Esophagus muscularis mucosa (tissue), 4 donors: ENCODE results near the gene TMCC3. TPM values are rescaled to one million over a fixed set of nuclear protein-coding genes. Genes with fewer than 3 reads are reported as not detected.

Source experiments
- DNase-seq: peaks from one replicate; pipeline ENCODE4 v3.0.0-alpha.2; 2017; ENCODE audit errors: extremely low spot score
- H3K27ac ChIP-seq, 4 donors: fragments of 200-600 bp; sonication (generic); replicated peaks in 1 of 4; 1 replicate in 3 of 4; 2 replicates in 1 of 4; pipeline ENCODE4 v1.5.1; 2016 to 2019; ENCODE audit warnings: mild to moderate bottlenecking in 1 of 4
- H3K27me3 ChIP-seq, 4 donors: fragments of 200-600 bp; sonication (generic); one replicate each; pipeline versions ENCODE4 v1.5.1 to v1.6.0; 2016 to 2019
- H3K36me3 ChIP-seq, 4 donors: fragments of 200-600 bp; sonication (generic); one replicate each; pipeline ENCODE4 v1.5.1; 2016 to 2019
- H3K4me1 ChIP-seq, 4 donors: fragments of 200-600 bp; sonication (generic); one replicate each; pipeline ENCODE4 v1.5.1; 2016 to 2019
- H3K4me3 ChIP-seq, 4 donors: fragments of 200-600 bp; sonication (generic); 1 replicate in 2 of 4; 2 replicates in 2 of 4; pipeline ENCODE4 v1.5.1; 2016 to 2019; ENCODE audit warnings: mild to moderate bottlenecking in 4 of 4, moderate library complexity in 1 of 4
- H3K9me3 ChIP-seq, 4 donors: fragments of 200-600 bp; sonication (generic); 1 replicate in 3 of 4; 2 replicates in 1 of 4; pipeline ENCODE4 v1.5.1; 2016 to 2019
- EP300 ChIP-seq: sonication (generic); formaldehyde crosslinking; IDR thresholded peaks from one replicate; pipeline ENCODE4 v1.6.1; 2017; ENCODE audit warnings: antibody characterized with exemption
- POLR2A ChIP-seq: fragments of 450-650 bp; IDR thresholded peaks from one replicate; pipeline ENCODE4 v1.6.1; 2017; ENCODE audit warnings: antibody characterized with exemption, moderate library complexity, mild to moderate bottlenecking, low read depth
- POLR2AphosphoS5 ChIP-seq, 2 donors: sonication (generic); formaldehyde crosslinking; IDR thresholded peaks; one replicate each; pipeline ENCODE4 v1.6.1; 2017; ENCODE audit warnings: antibody characterized with exemption in 2 of 2
- WGBS: methylation state at CpG from one replicate; pipeline ENCODE4 v1.1.5; 2018; 5-methylcytosine and 5-hydroxymethylcytosine counted together
- intact Hi-C: fragments of 100-400 bp; cut with DNase I; formaldehyde crosslinking; loops from one replicate; pipeline ENCODE4 v1.15.1; 2023
- total RNA-seq, 4 donors: library from RNA; depleted of rRNA; stranded (reverse); fragments of >200 nt; gene quantifications; one replicate each; pipeline versions ENCODE4 v1.1.0 to v1.2.1, GENCODE V29; 2016
- TF ChIP-seq, protein P1 (sequence below), 3 experiments: fragments of 200-600 bp in 2 of 3; fragments of 450-650 bp in 1 of 3; sonication (generic) in 2 of 3; IDR thresholded peaks; one replicate each; pipeline ENCODE4 v1.5.1; 2017 to 2019; ENCODE audit warnings: antibody characterized with exemption in 3 of 3, mild to moderate bottlenecking in 2 of 3, moderate library complexity in 1 of 3

The TMCC3 gene
- total RNA-seq, 4 donors from 2014 or later: 17.0 to 30.5 (median 19.5) TPM

GRCh38 chr12:94571556-94571955, 78.8 kb downstream of the TMCC3 start:
- DNase-seq: no peak

GRCh38 chr12:94570161-94570560, 80.2 kb downstream of the TMCC3 start:
- Histone ChIP-seq H3K27me3 (no peaks in the 10 kb centered on the region), H3K4me3 (no peak overlapping the region), H3K4me1 (peaks cover 0 to 23% (median 0%) of the 10 kb centered on the region in 4 donors), H3K9me3 (no peaks in the 10 kb centered on the region), H3K27ac (no peak overlapping the region), H3K36me3 (peaks cover 4 to 40% (median 18%) of the 10 kb centered on the region in 4 donors)
- DNase-seq: no peak
- TF ChIP-seq, protein P1, sequence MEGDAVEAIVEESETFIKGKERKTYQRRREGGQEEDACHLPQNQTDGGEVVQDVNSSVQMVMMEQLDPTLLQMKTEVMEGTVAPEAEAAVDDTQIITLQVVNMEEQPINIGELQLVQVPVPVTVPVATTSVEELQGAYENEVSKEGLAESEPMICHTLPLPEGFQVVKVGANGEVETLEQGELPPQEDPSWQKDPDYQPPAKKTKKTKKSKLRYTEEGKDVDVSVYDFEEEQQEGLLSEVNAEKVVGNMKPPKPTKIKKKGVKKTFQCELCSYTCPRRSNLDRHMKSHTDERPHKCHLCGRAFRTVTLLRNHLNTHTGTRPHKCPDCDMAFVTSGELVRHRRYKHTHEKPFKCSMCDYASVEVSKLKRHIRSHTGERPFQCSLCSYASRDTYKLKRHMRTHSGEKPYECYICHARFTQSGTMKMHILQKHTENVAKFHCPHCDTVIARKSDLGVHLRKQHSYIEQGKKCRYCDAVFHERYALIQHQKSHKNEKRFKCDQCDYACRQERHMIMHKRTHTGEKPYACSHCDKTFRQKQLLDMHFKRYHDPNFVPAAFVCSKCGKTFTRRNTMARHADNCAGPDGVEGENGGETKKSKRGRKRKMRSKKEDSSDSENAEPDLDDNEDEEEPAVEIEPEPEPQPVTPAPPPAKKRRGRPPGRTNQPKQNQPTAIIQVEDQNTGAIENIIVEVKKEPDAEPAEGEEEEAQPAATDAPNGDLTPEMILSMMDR (IDR thresholded peaks at IDR 0.05): no peak
- no peak for TF ChIP-seq EP300
- TF ChIP-seq POLR2AphosphoS5 (IDR thresholded peaks at IDR 0.05): no peak
- no peak for TF ChIP-seq POLR2A
- intact Hi-C loops: no loop called here
- 87% methylated on average over 7 of the region's 7 CpGs for WGBS

More at GRCh38 chr12:94571556-94571955, 78.8 kb downstream of the TMCC3 start:
- TF ChIP-seq EP300: no peak
- TF ChIP-seq, protein P1 (IDR thresholded peaks at IDR 0.05): no peak
- no peak for TF ChIP-seq POLR2A
- TF ChIP-seq POLR2AphosphoS5 (IDR thresholded peaks at IDR 0.05): no peak
- H3K27me3 ChIP-seq: no peaks in the 10 kb centered on the region
- peaks cover 0 to 23% (median 0%) of the 10 kb centered on the region in 4 donors for H3K4me1 ChIP-seq
- H3K9me3 ChIP-seq: no peaks in the 10 kb centered on the region
- peaks cover 4 to 52% (median 20%) of the 10 kb centered on the region in 4 donors for H3K36me3 ChIP-seq
- 67% methylated on average over 9 of the region's 12 CpGs for WGBS
- H3K27ac ChIP-seq: no peak overlapping the region
- H3K4me3 ChIP-seq: no peak overlapping the region
- intact Hi-C loops: no loop called here

DNA sequence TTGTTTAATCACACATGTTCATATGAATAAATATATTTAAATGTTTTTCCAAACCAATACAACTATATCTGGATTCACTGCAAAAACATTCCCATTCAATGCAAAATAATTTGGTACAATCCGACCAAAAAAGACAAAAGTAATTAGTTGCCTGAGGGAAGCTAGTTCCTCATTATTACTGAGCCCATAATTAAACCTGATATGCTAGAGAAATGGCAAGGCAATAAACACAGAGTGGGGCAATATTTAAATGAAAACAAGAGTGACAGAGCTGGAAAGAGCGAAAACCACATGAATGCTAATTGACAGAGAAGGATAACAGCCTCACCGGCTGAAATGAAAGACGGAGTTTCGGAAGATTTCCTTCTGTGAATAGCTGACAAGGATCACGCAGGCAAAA, 82.6 kb downstream of the TMCC3 start:
- TF ChIP-seq POLR2AphosphoS5 (IDR thresholded peaks at IDR 0.05) (no peak), POLR2A (no peak), EP300 (no peak)
- TF ChIP-seq, protein P1 (IDR thresholded peaks at IDR 0.05): no peak
- Histone ChIP-seq H3K27me3 (no peaks in the 10 kb centered on the region), H3K4me3 (no peak overlapping the region), H3K36me3 (peaks cover 4 to 28% (median 16%) of the 10 kb centered on the region in 4 donors), H3K27ac (no peak overlapping the region), H3K4me1 (peaks cover 0 to 23% (median 0%) of the 10 kb centered on the region in 4 donors), H3K9me3 (no peaks in the 10 kb centered on the region)
- intact Hi-C loops: no loop called here
- DNase-seq: no peak
- 97% methylated on average over 6 of the region's 6 CpGs for WGBS

DNA sequence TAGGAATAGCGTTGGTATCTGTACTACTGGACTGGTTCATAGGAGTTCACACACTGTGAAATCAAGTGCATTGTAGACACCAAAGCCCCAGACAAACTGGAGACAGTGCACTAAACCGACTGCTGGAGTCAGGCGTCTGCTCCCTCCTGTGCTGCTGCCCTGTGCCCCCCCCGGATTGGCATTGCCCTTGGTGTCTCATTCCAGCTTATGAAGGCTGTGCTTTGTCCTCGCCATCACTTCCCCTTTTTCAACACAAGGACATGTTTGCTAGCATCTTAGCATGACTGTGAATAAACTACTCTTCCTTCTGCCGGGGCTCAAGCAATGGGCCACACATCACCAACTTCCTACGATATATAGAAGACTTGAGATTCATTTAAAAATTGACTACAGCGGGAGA, 84.0 kb downstream of the TMCC3 start:
- no peak overlapping the region for H3K4me3 ChIP-seq
- H3K9me3 ChIP-seq: no peaks in the 10 kb centered on the region
- no peak overlapping the region for H3K27ac ChIP-seq
- TF ChIP-seq, protein P1 (IDR thresholded peaks at IDR 0.05): no peak
- TF ChIP-seq POLR2A: no peak
- no peak for TF ChIP-seq EP300
- TF ChIP-seq POLR2AphosphoS5 (IDR thresholded peaks at IDR 0.05): no peak
- DNase-seq: no peak
- WGBS: 75% methylated on average over 8 of the region's 8 CpGs
- intact Hi-C loops: no loop called here
- H3K36me3 ChIP-seq: peaks cover 4 to 26% (median 13%) of the 10 kb centered on the region in 4 donors
- no peaks in the 10 kb centered on the region for H3K27me3 ChIP-seq
- H3K4me1 ChIP-seq: peaks cover 0 to 18% (median 4%) of the 10 kb centered on the region in 4 donors

- intact Hi-C loops: no loop called here
- 95% methylated on average over 8 of the region's 8 CpGs for WGBS
- no peak for DNase-seq
Measured at GRCh38 chr12:94565683-94566082, 84.7 kb downstream of the TMCC3 start.

More at GRCh38 chr12:94565683-94566082, 84.7 kb downstream of the TMCC3 start:
- Histone ChIP-seq H3K36me3 (peaks cover 4 to 19% (median 8%) of the 10 kb centered on the region in 4 donors), H3K27ac (no peak overlapping the region), H3K4me3 (no peak overlapping the region), H3K4me1 (peaks cover 0 to 19% (median 5%) of the 10 kb centered on the region in 4 donors), H3K27me3 (no peaks in the 10 kb centered on the region), H3K9me3 (no peaks in the 10 kb centered on the region)
- TF ChIP-seq POLR2AphosphoS5 (IDR thresholded peaks at IDR 0.05): no peak
- TF ChIP-seq, protein P1 (IDR thresholded peaks at IDR 0.05): no peak
- TF ChIP-seq POLR2A: no peak
- TF ChIP-seq EP300: no peak
